Lung microvascular endothelial cell (primary cell): ENCODE data around the gene ZFR2. TPM values are rescaled to one million over a fixed set of nuclear protein-coding genes. Genes with fewer than 3 reads are reported as not detected.

ENCODE experiments used
- total RNA-seq: library from RNA; depleted of rRNA; stranded (reverse); fragments of >200 nt; gene quantifications from 2 replicates; pipeline ENCODE4 v1.2.1, GENCODE V29; 2014

ZFR2 gene
- total RNA-seq, 1 donor from 2014 or later = not detected

Other genes with a start within 250 kb of the ZFR2 start
- gene CACTIN, start 242.2 kb downstream of the ZFR2 start, total RNA-seq = 15.3 and 21.6 TPM in 2 replicates
- gene PIP5K1C, start 168.6 kb downstream of the ZFR2 start, total RNA-seq = 19.0 and 28.0 TPM in 2 replicates
- not detected in 2 replicates for gene TJP3, start 160.7 kb downstream of the ZFR2 start, total RNA-seq
- gene APBA3, start 107.3 kb downstream of the ZFR2 start, total RNA-seq = 9.2 and 20.6 TPM in 2 replicates
- gene MRPL54, start 106.4 kb downstream of the ZFR2 start, total RNA-seq = 61.1 and 61.2 TPM in 2 replicates
- not detected in 2 replicates for gene RAX2, start 96.8 kb downstream of the ZFR2 start, total RNA-seq
- gene MATK, start 82.7 kb downstream of the ZFR2 start, total RNA-seq = 0.20 and 0.22 TPM in 2 replicates
- not detected in 2 replicates for gene ATCAY, start 11.6 kb upstream of the ZFR2 start, total RNA-seq
- gene NMRK2, start 64.0 kb upstream of the ZFR2 start, total RNA-seq = not detected in 2 replicates
- 103 and 113 TPM in 2 replicates for gene DAPK3, start 102.1 kb upstream of the ZFR2 start, total RNA-seq
- 1,904 and 2,063 TPM in 2 replicates for gene EEF2, start 116.4 kb upstream of the ZFR2 start, total RNA-seq
- gene PIAS4, start 138.7 kb upstream of the ZFR2 start, total RNA-seq = 19.6 and 21.6 TPM in 2 replicates
- gene ZBTB7A, start 197.9 kb upstream of the ZFR2 start, total RNA-seq = 5.4 and 7.1 TPM in 2 replicates